Testis (tissue), 2 donors: ENCODE data around the gene SETX.

Source experiments
- CTCF ChIP-seq, 3 experiments: fragments of 450-650 bp in 2 of 3; fragments of 200-600 bp in 1 of 3; sonication (generic) in 1 of 3; IDR thresholded peaks; one replicate each; pipeline ENCODE4 v1.5.1; 2016 to 2019; ENCODE audit warnings: antibody characterized with exemption in 3 of 3, mild to moderate bottlenecking in 2 of 3, moderate library complexity in 1 of 3
- POLR2A ChIP-seq: fragments of 450-650 bp; IDR thresholded peaks from one replicate; pipeline ENCODE4 v1.6.1; 2017; ENCODE audit warnings: antibody characterized with exemption, mild to moderate bottlenecking, moderate library complexity

GRCh38 chr9:132249690-132250089, 105.1 kb downstream of the SETX start:
- TF ChIP-seq CTCF (IDR thresholded peaks at IDR 0.05) (no peak), POLR2A (no peak)
